Mammary epithelial cell (primary cell): ENCODE data around the gene TOMT.

ENCODE experiments used
- CTCF ChIP-seq, 2 donors: IDR thresholded peaks in 1 of 2; conservative IDR thresholded peaks in 1 of 2; 2 replicates each; pipeline ENCODE4 v1.5.1; 2011 to 2012; ENCODE audit warnings: inconsistent platforms in 2 of 2, low read length in 2 of 2, mild to moderate bottlenecking in 2 of 2, control low read depth in 1 of 2, low read depth in 1 of 2; ENCODE audit not compliant: insufficient read depth in 1 of 2; ENCODE audit errors: extremely low read depth in 1 of 2
- EZH2 ChIP-seq: IDR thresholded peaks from 2 replicates; pipeline ENCODE4 v1.6.1; 2012; ENCODE audit warnings: low read length, inconsistent platforms, borderline replicate concordance

GRCh38 chr11:72120930-72121329 is 15.2 kb downstream of the TOMT start:
- TF ChIP-seq CTCF (conservative IDR thresholded peaks at IDR 0.05 in 1 of 2, IDR thresholded peaks at IDR 0.05 in 1 of 2; ENCODE audit: extremely low read depth in 1 of 2, insufficient read depth in 1 of 2, low read depth in 1 of 2, low read length in 2 of 2) (no peak), EZH2 (no peak)
